GM18520 (cell line): Measurements from ENCODE around the gene PLEKHA1.

ENCODE experiments used
- ATAC-seq: cut with Tn5 transposase; IDR thresholded peaks from one replicate; pipeline ENCODE4 v1.9.1; 2021; ENCODE audit not compliant: unreplicated experiment

The PLEKHA1 gene

GRCh38 chr10:122375679-122376160 is 1.2 kb downstream of the PLEKHA1 start:
- ATAC-seq = no peak

DNA sequence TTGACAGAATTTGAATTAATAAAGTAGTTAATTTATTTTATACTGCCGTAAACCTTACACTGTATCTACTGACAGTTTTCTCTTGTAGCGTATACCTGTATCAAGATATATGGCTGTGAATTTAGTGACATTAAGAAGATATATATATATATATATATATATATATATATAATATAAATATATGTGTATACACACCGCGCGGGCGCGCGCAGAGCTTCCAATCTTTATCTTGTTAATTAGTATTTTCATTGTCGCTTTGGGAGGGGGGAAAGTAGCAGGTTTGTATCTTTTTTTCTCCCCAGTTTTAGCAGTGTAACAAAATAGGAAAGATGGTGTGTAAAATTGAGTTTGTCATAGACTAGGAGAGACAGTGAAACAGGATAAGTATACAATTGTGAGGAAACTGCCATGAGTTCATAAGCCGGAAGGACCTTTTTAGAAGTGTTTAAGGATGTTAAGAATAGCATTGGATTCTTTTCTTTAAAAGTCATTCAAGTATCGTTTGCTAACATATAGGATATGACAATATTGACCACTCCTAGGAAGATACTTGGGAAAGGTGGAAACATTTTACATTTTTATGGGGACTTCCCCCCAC is 2.0 kb downstream of the PLEKHA1 start:
- no peak for ATAC-seq

DNA sequence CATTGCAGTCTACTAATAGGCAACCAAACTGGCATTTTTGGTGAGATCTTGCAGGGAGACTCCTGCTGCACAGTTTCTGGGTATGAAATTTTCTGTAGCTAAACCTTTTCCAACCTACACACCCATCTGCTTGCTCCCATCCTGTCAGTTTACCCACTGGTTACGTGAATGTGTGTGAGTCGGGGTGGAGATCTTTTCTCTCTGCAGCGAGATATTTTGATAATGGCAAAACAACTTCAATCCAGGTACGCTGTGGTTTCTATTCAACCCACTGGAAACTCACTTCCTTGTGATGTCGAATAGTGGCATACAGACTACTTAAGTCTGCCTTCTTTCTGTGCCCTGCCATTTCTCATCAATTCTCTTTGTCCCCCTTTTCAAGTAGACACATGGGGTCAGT is 4.5 kb downstream of the PLEKHA1 start:
- ATAC-seq = no peak

- no peak for ATAC-seq
Measured at GRCh38 chr10:122379537-122379936, 5.0 kb downstream of the PLEKHA1 start.

- no peak for ATAC-seq
Measured at GRCh38 chr10:122380703-122381102, 6.2 kb downstream of the PLEKHA1 start.

GRCh38 chr10:122381680-122382079 is 7.2 kb downstream of the PLEKHA1 start:
- ATAC-seq = no peak

DNA sequence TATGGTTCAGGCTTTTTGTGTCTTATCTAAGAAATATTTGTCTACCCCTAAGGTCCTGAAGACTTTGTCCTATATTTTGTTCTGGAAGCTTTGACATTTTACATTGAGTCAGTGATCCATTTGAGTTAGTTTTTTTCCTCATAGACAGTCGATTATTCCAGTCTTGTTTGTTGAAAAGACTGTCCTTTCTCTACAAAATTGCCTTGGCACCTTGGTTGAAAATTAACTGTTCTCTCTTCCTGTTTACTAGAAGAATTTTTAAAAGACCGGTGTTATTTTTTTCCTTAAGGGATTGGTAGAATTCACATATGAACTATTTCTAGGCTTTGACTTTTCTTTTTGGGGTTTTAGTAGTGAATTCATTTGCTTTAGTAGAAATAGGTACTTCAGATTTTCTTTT is 12.0 kb downstream of the PLEKHA1 start:
- ATAC-seq = no peak

- ATAC-seq = no peak
Measured at GRCh38 chr10:122387572-122387971, 13.1 kb downstream of the PLEKHA1 start.

GRCh38 chr10:122388287-122388997 is 13.9 kb downstream of the PLEKHA1 start:
- ATAC-seq = no peak

- no peak for ATAC-seq
Measured at GRCh38 chr10:122390271-122390670, 15.8 kb downstream of the PLEKHA1 start.

DNA sequence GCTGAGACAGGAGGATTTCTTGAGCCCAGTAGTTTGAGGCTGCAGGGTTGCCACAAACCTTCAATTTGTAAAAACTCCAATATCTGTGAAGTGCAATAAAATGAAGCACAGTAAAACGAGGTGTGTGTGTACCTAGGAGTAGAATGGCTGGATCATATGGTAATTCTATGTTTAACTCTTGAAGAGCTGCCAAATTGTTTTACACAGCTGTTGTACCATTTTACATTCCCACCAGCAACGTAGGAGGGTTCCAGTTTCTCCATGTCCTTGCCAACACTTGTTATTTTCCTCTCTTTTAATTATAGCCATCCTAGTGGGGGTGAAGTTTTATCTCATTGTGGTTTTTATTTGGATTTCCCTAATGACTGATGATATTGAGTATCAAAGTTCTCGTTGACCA is 16.2 kb downstream of the PLEKHA1 start:
- no peak for ATAC-seq

DNA sequence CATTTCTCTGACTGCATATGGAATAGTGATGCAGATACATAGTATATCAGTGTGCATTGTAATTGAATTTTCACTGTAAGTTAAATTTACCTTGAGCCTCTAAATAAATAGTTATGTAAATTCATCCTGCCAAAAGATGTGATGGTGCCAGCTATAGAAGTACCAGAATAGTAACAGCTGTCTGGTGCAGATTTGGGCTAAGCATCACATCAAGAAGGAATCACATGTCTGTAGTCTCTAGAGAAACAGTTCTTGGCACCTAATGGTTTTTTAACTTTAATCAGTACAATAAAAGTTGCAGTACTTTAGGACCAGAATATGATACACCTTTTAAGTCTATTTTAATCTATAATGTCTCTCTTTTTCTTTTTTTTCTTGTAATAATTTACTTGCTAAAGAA is 17.4 kb downstream of the PLEKHA1 start:
- ATAC-seq = no peak

GRCh38 chr10:122392835-122393234 is 18.3 kb downstream of the PLEKHA1 start:
- no peak for ATAC-seq

DNA sequence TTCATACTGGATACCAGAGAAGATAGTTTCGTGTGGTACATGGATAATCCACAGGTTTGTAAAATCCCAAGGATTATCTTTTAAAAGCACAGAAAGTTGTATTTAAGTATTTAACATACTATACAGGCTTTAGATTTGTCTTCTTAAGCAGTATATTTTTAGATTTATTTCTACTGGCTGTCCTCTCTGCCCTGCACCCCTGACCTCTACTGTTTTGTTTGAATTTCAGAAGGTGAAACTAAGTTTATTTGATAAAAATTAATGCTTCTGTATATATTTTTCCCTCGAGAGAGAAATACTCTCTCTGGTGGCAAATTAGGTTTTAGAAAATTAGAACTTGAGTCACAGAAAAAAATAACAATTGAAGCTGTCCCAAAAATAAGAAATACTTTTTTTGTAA is 18.8 kb downstream of the PLEKHA1 start:
- ATAC-seq = no peak

- ATAC-seq = no peak
Measured at GRCh38 chr10:122402548-122403131, 28.1 kb downstream of the PLEKHA1 start.

GRCh38 chr10:122404576-122404975 is 30.1 kb downstream of the PLEKHA1 start:
- ATAC-seq = no peak

DNA sequence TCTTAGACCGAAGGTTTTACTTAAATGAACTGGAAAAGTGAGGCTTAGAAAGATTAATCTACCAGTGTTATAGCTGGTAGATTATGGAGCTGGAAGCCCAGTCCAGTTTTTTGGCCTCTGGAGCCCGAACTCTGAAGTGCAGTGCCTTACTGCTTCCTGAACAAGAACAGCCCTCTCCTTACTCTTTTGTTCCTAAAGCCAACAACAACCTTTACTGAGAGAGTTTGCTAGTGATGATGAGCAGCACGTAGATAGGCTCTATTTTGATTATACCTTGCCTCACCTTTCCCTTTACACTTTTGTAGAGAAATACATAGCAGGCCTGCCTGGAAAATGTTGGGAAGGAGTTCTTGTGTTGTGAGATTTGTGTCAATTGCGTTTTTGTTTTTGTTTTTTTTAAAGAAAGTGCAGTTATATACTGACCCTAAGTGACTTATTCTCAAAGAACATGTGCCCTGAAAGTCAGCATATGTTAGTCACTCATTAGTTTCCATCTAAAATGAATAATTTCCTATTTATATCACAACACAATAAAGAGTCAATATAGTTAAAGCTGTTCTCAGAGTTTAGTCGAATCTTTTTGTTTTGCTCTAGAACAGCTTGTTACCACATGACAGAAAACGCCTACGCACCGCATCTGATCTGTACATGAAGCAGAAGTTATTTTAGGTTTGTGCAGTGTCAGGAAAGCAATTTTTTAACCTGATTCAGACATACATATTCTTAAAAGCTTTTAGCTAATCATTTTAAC is 33.0 kb downstream of the PLEKHA1 start:
- ATAC-seq = no peak

DNA sequence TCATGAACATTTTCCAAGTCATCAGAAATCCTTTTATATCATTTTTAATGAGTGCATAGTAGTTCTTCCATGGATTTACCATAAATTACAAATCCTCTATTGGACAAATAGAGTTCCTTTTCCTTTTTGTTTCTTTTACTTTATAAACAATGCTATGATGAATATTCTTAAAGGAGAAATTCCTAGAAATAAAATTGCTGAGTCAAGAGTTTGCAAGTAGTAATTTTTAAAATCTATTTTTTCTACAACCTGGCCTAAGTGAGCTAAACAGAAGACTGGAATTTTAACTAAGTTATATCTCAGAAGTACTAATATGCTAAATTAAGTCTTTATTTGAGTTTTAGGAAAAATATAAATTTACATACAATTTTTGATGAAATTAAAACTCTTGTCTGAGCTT is 38.8 kb downstream of the PLEKHA1 start:
- ATAC-seq = no peak

- no peak for ATAC-seq
Measured at GRCh38 chr10:122417667-122418066, 43.2 kb downstream of the PLEKHA1 start.

DNA sequence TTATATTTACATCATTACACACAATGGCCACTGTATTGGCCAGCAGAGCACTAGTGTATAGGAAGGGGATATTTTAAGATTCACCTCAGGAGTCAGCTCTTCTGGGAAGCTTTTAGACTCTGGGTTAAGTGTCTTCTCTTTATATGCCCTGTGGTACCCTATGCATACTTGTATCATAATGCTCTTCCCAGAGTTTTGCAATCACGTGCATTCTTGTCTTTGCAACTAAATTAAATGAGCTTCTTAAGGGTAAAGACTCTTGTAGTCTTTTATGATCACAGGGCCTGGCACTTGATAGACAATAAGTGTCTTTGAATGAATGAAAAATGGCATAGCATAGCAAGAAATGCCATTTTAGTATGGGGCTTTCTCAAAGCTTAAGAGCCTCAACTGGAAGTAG is 44.5 kb downstream of the PLEKHA1 start:
- no peak for ATAC-seq

DNA sequence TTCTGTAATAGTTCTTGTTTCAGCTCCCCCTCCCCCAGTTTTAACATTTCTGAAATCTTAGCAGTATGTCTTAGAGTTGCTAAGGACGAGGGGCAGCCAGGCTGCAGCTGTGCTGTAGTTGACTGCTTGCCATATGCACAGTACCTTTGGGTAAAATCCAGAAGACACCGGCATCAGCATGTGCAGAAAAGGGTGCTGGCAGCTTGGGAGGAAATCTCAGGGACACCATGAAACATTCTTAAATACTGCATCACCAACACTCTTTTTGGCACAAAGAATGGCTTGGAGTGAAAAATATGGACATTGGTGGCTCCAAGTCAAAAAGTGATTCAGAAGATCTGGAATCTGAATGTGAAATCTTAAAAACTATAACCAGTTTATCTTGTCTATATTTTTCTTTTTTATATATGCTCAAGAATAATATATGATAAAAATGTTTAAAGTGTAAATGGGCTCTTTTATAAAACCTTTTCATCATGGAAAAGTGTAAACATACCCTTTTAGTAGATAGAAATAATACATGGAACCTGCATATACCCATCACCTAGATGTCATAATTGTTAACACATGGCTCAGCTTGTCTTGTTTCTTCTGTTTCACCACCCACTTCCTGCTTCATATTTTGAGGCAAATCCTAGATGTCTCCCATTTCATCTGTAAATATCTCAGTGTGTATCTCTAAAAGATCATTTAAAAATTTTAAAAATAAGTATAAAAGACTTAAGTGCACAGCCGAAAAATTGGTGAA is 45.5 kb downstream of the PLEKHA1 start:
- ATAC-seq = no peak
